Panc1 (cell line): ENCODE data around the gene BMF. TPM values are rescaled to one million over a fixed set of nuclear protein-coding genes. Genes with fewer than 3 reads are reported as not detected.

Experiments used
- ATAC-seq: fragments of 200-7000 bp; cut with Tn5 transposase; 2 replicates; pipeline ENCODE4 v1.9.1; 2020; ENCODE audit warnings: mild to moderate bottlenecking, moderate library complexity
- BruUV-seq: library from RNA; stranded (reverse); fragments of 400-500 nt; replicated peaks from 2 replicates; lab custom pipeline; 2021; lab: Mats Ljungman, UMichigan
- CTCF ChIA-PET: fragments of 300-600 bp; sonication (Branson Sonifier 250); formaldehyde crosslinking; loops from one replicate; lab custom pipeline; 2022; ENCODE audit warnings: antibody characterized with exemption; lab: Charles Lee
- POLR2A ChIA-PET: fragments of 300-600 bp; sonication (Branson Sonifier 250); formaldehyde crosslinking; loops from one replicate; lab custom pipeline; 2022; ENCODE audit warnings: antibody characterized with exemption; lab: Charles Lee
- DNase-seq: peaks from one replicate; pipeline ENCODE4 v3.0.0-alpha.2; 2010; ENCODE audit warnings: low read depth, low spot score
- H3K27ac ChIP-seq: 2 replicates; pipeline ENCODE4 v1.5.1; 2011; ENCODE audit warnings: mild to moderate bottlenecking, low read length, inconsistent platforms
- H3K27me3 ChIP-seq: fragments of 200-500 bp; sonication (Bioruptor generic); 2 replicates; pipeline ENCODE4 v1.6.0; 2014; ENCODE audit warnings: low read length, inconsistent platforms; ENCODE audit not compliant: control insufficient read depth, insufficient read depth
- H3K36me3 ChIP-seq: fragments of 200-500 bp; sonication (Bioruptor generic); 2 replicates; pipeline ENCODE4 v1.5.1; 2014; ENCODE audit warnings: inconsistent platforms, mild to moderate bottlenecking, low read length, moderate library complexity; ENCODE audit not compliant: control insufficient read depth, insufficient read depth
- H3K4me1 ChIP-seq: 2 replicates; pipeline ENCODE4 v1.5.1; 2011; ENCODE audit warnings: inconsistent platforms, mild to moderate bottlenecking, low read length, moderate library complexity; ENCODE audit not compliant: control insufficient read depth, insufficient read depth
- H3K4me3 ChIP-seq, 2 experiments: 2 replicates each; pipeline ENCODE4 v1.5.1; 2011 to 2012; ENCODE audit warnings: low read depth in 2 of 2, low read length in 2 of 2, mild to moderate bottlenecking in 2 of 2, inconsistent platforms in 1 of 2, moderate library complexity in 1 of 2
- H3K9me3 ChIP-seq: fragments of 200-500 bp; sonication (Bioruptor generic); 2 replicates; pipeline ENCODE4 v1.5.1; 2014; ENCODE audit warnings: low read depth, mild to moderate bottlenecking, inconsistent platforms, low read length, moderate library complexity; ENCODE audit not compliant: control insufficient read depth, insufficient read depth
- CTCF ChIP-seq: fragments of 450-650 bp; IDR thresholded peaks from 2 replicates; pipeline ENCODE4 v1.5.1; 2017; ENCODE audit warnings: mild to moderate bottlenecking
- POLR2AphosphoS5 ChIP-seq: IDR thresholded peaks from 2 replicates; pipeline ENCODE4 v1.6.1; 2012; ENCODE audit warnings: mild to moderate bottlenecking, low read depth, low read length, moderate library complexity
- REST ChIP-seq, 2 experiments: IDR thresholded peaks; 2 replicates each; pipeline ENCODE4 v1.6.1; 2011 to 2012; ENCODE audit warnings: low read depth in 2 of 2, control low read depth in 1 of 2, low read length in 1 of 2, mild to moderate bottlenecking in 1 of 2, moderate library complexity in 1 of 2; ENCODE audit not compliant: insufficient read depth in 1 of 2
- SIN3A ChIP-seq: IDR thresholded peaks from 2 replicates; pipeline ENCODE4 v1.6.1; 2012; ENCODE audit warnings: low read depth, mild to moderate bottlenecking, low read length, moderate library complexity, borderline replicate concordance; ENCODE audit not compliant: insufficient read depth
- TCF7L2 ChIP-seq: IDR thresholded peaks from 2 replicates; pipeline ENCODE4 v1.6.1; 2011; ENCODE audit warnings: mild to moderate bottlenecking, low read depth, low read length, inconsistent platforms
- in situ Hi-C: cut with HindIII; loops from 2 replicates; pipeline ENCODE4 v1.10.0; 2016; ENCODE audit warnings: low sequenced_read_pairs, low pct_unique_long_range_greater_than_20kb
- intact Hi-C: fragments of 100-400 bp; cut with micrococcal nuclease; formaldehyde crosslinking; loops from one replicate; pipeline ENCODE4 v1.10.0; 2022; ENCODE audit not compliant: unreplicated experiment
- total RNA-seq: library from RNA; stranded (reverse); gene quantifications from one replicate; pipeline ENCODE4 v1.2.1, GENCODE V29; 2021; ENCODE audit not compliant: unreplicated experiment

The BMF gene
- total RNA-seq, 1 experiment from 2014 or later, result 7.8 TPM

- Histone ChIP-seq H3K36me3 (peaks cover 3% of the 10 kb centered on the region; the same call in 1 of the 2 replicates), H3K4me1 (peaks cover 35% of the 10 kb centered on the region), H3K27me3 (no peaks in the 10 kb centered on the region), H3K4me3 (no peak overlapping the region), H3K9me3 (no peaks in the 10 kb centered on the region), H3K27ac (no peak overlapping the region)
- in situ Hi-C loops, result no loop called here
- no peak for TF ChIP-seq CTCF
- no peak for TF ChIP-seq SIN3A
- no peak for TF ChIP-seq POLR2AphosphoS5
- no peak for TF ChIP-seq REST (IDR thresholded peaks at IDR 0.05; ENCODE audit: insufficient read depth in 1 of 2, low read depth in 2 of 2, low read length in 1 of 2)
- no peak for TF ChIP-seq TCF7L2
- intact Hi-C loops, result loop anchor here (10.0 kb wide), 1 partner anchor 232 kb away; no protein-coding TSS in a partner anchor
- POLR2A ChIA-PET, result no interaction called here
- ATAC-seq, result no peak
- CTCF ChIA-PET, result no interaction called here
- BruUV-seq, result no TSS peak
- no peak for DNase-seq
These were observed 65.8 kb downstream of the BMF start for GRCh38 chr15:40042791-40043320.

GRCh38 chr15:40040770-40041169 is 67.9 kb downstream of the BMF start:
- in situ Hi-C loops (no loop called here), intact Hi-C loops (loop anchor here (10.0 kb wide), 1 partner anchor 234 kb away; no protein-coding TSS in a partner anchor)
- Histone ChIP-seq H3K36me3 (peaks cover 13% of the 10 kb centered on the region), H3K4me1 (peaks cover 23% of the 10 kb centered on the region), H3K27me3 (no peaks in the 10 kb centered on the region), H3K9me3 (no peaks in the 10 kb centered on the region), H3K27ac (0 out of 2 replicates have a peak overlapping the region, but pooled peaks have one; percentile 5), H3K4me3 (no peak overlapping the region)
- ATAC-seq, result no peak
- ChIA-PET POLR2A (no interaction called here), CTCF (interaction anchor here (0.5 kb wide), 1 partner anchor 120 kb away, joined by 3 read pairs; the partner anchor contains the start of gene BUB1B)
- TF ChIP-seq POLR2AphosphoS5 (no peak), SIN3A (no peak), TCF7L2 (no peak), CTCF (no peak), REST (IDR thresholded peaks at IDR 0.05; ENCODE audit: insufficient read depth in 1 of 2, low read depth in 2 of 2, low read length in 1 of 2) (no peak)
- no peak for DNase-seq
- no TSS peak for BruUV-seq
